GM23338 (cell line): ENCODE data around the gene PDE3A. TPM values are rescaled to one million over a fixed set of nuclear protein-coding genes. Genes with fewer than 3 reads are reported as not detected.

Experiments
- ATAC-seq: fragments of 200-7000 bp; cut with Tn5 transposase; 3 replicates; pipeline ENCODE4 v1.9.1; 2020
- DNase-seq: peaks from one replicate; pipeline ENCODE4 v3.0.0-alpha.2; 2015; ENCODE audit warnings: low spot score
- H2AFZ ChIP-seq: fragments of 200-600 bp; sonication (generic); 2 replicates; pipeline ENCODE4 v1.8.0; 2016; ENCODE audit warnings: antibody characterized with exemption, mild to moderate bottlenecking, moderate library complexity
- H3F3A ChIP-seq: fragments of 200-600 bp; sonication (generic); replicated peaks from 2 replicates; pipeline ENCODE4 v1.8.0; 2017; ENCODE audit warnings: antibody characterized with exemption, mixed run types, low read depth
- H3K27ac ChIP-seq: fragments of 200-600 bp; sonication (generic); 2 replicates; pipeline ENCODE4 v1.6.1; 2016; ENCODE audit warnings: low read depth
- H3K27me3 ChIP-seq: fragments of 200-600 bp; sonication (generic); 2 replicates; pipeline ENCODE4 v1.8.0; 2016; ENCODE audit warnings: mild to moderate bottlenecking, mixed run types, moderate library complexity; ENCODE audit not compliant: insufficient read depth
- H3K36me3 ChIP-seq: fragments of 200-600 bp; sonication (generic); 2 replicates; pipeline ENCODE4 v1.8.0; 2016; ENCODE audit warnings: mild to moderate bottlenecking; ENCODE audit not compliant: insufficient read depth
- H3K4me1 ChIP-seq: fragments of 200-600 bp; sonication (generic); 2 replicates; pipeline ENCODE4 v1.8.0; 2016; ENCODE audit warnings: mild to moderate bottlenecking, moderate library complexity; ENCODE audit not compliant: insufficient read depth
- H3K4me2 ChIP-seq: fragments of 200-600 bp; sonication (generic); 2 replicates; pipeline ENCODE4 v1.7.1; 2017; ENCODE audit warnings: mixed run types
- H3K4me3 ChIP-seq: fragments of 200-600 bp; sonication (generic); 2 replicates; pipeline ENCODE4 v1.6.1; 2016; ENCODE audit warnings: mixed run types
- H3K79me2 ChIP-seq: fragments of 200-600 bp; sonication (generic); replicated peaks from 2 replicates; pipeline ENCODE4 v1.8.0; 2017; ENCODE audit warnings: mild to moderate bottlenecking; ENCODE audit not compliant: insufficient read depth
- H3K9me2 ChIP-seq: fragments of 200-600 bp; sonication (generic); 2 replicates; pipeline ENCODE4 v1.8.0; 2017; ENCODE audit not compliant: insufficient read depth
- H4K20me1 ChIP-seq: fragments of 200-600 bp; sonication (generic); replicated peaks from 2 replicates; pipeline ENCODE4 v1.8.0; 2017; ENCODE audit warnings: mild to moderate bottlenecking; ENCODE audit not compliant: insufficient read depth
- H3K27ac Mint-ChIP-seq: 2 replicates; pipeline ENCODE4 v1.8.0; 2020; ENCODE audit warnings: inconsistent platforms, mild to moderate bottlenecking, moderate library complexity, mixed read lengths
- H3K27me3 Mint-ChIP-seq: 3 replicates; pipeline ENCODE4 v1.8.0; 2022; ENCODE audit warnings: low read depth, mild to moderate bottlenecking, moderate library complexity, mixed read lengths, inconsistent platforms; ENCODE audit not compliant: insufficient read depth, poor library complexity
- H3K36me3 Mint-ChIP-seq: 3 replicates; pipeline ENCODE4 v1.8.0; 2021; ENCODE audit warnings: low read depth, mild to moderate bottlenecking, inconsistent platforms, moderate library complexity, mixed read lengths
- H3K4me1 Mint-ChIP-seq: 3 replicates; pipeline ENCODE4 v1.8.0; 2020; ENCODE audit warnings: mild to moderate bottlenecking, inconsistent platforms, mixed read lengths
- H3K4me3 Mint-ChIP-seq: 3 replicates; pipeline ENCODE4 v1.8.0; 2021; ENCODE audit warnings: moderate library complexity, mild to moderate bottlenecking, inconsistent platforms, mixed read lengths
- H3K9me3 Mint-ChIP-seq: 3 replicates; pipeline ENCODE4 v1.8.0; 2020; ENCODE audit warnings: moderate library complexity, mild to moderate bottlenecking, inconsistent platforms, mixed read lengths
- CREB1 ChIP-seq: fragments of 250-450 bp; sonication (Bioruptor Pico); IDR thresholded peaks from 2 replicates; pipeline ENCODE4 v1.5.0; 2020; ENCODE audit warnings: low read depth, mild to moderate bottlenecking, moderate library complexity
- CTCF ChIP-seq, 2 experiments: fragments of 200-600 bp in 1 of 2; sonication (generic) in 1 of 2; conservative IDR thresholded peaks; 2 replicates each; pipeline versions ENCODE4 v1.5.1 to v1.6.1; 2016 to 2017; ENCODE audit warnings: antibody characterized with exemption in 2 of 2, low read depth in 2 of 2, mild to moderate bottlenecking in 2 of 2, moderate library complexity in 1 of 2
- ETS1 ChIP-seq: IDR thresholded peaks from 2 replicates; pipeline ENCODE4 v1.6.1; 2016; ENCODE audit warnings: antibody characterized with exemption
- EZH2 ChIP-seq: fragments of 200-600 bp; sonication (generic); IDR thresholded peaks from one replicate; pipeline ENCODE4 v1.8.0; 2017; ENCODE audit warnings: antibody characterized with exemption, mild to moderate bottlenecking, low read depth; ENCODE audit not compliant: unreplicated experiment
- JUNB ChIP-seq: IDR thresholded peaks from one replicate; pipeline ENCODE4 v1.6.1; 2016; ENCODE audit warnings: antibody characterized with exemption; ENCODE audit not compliant: unreplicated experiment
- POLR2AphosphoS5 ChIP-seq: IDR thresholded peaks from 2 replicates; pipeline ENCODE4 v1.6.1; 2016; ENCODE audit warnings: antibody characterized with exemption, low read depth
- REST ChIP-seq: IDR thresholded peaks from one replicate; pipeline ENCODE4 v1.6.1; 2018; ENCODE audit warnings: antibody characterized with exemption; ENCODE audit not compliant: unreplicated experiment
- STAT1 ChIP-seq: IDR thresholded peaks from one replicate; pipeline ENCODE4 v1.6.1; 2016; ENCODE audit warnings: antibody characterized with exemption; ENCODE audit not compliant: unreplicated experiment
- ZNF331 ChIP-seq: fragments of 250-450 bp; sonication (Bioruptor Pico); IDR thresholded peaks from 2 replicates; pipeline ENCODE4 v1.5.0; 2020; ENCODE audit warnings: low read depth, mild to moderate bottlenecking, moderate library complexity
- ZNF462 ChIP-seq: fragments of 250-450 bp; sonication (Bioruptor Pico); IDR thresholded peaks from 2 replicates; pipeline ENCODE4 v1.5.0; 2020; ENCODE audit warnings: mild to moderate bottlenecking, moderate library complexity
- polyA plus RNA-seq: library from polyadenylated mRNA; unstranded; fragments of >200 nt; fragmentation: Nextera tagmentation; extraction: Ambion mirVana; gene quantifications from 2 replicates; pipeline ENCODE4 v1.2.1, GENCODE V29; 2016
- total RNA-seq: library from RNA; depleted of rRNA; stranded (reverse); fragments of >200 nt; shearing (Covaris generic); gene quantifications from 2 replicates; pipeline ENCODE4 v1.2.3, GENCODE V29; 2014

PDE3A gene
- total and polyA plus RNA-seq, 2 experiments from 2014 or later, result 2.7 to 9.2 TPM

DNA sequence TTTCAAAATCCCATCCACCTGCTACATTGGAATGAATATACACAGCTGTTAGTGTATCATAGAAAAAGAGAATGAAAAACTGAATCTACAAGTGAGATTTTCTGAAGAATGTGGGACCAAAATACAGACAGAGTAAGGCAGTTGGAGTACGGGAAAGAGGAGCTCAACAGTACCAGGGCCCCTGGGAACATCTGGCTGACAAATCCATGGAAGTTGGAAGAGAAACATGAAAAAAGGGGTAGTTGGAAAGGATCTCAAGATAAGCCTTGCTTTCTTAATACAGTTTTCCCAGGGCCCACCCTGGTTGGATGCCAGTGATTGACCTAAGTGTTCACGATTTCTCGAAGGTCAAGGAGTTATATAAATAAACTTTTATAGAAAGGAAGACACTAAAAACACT, 272.8 kb downstream of the PDE3A start:
- TF ChIP-seq POLR2AphosphoS5 (no peak), CREB1 (CRISPR knock-in tag) (no peak), STAT1 (no peak), EZH2 (no peak)
- no peak overlapping the region for H2AFZ ChIP-seq
- no peaks in the 10 kb centered on the region for H3K9me2 ChIP-seq
- Mint-ChIP-seq H3K27me3 (no peaks in the 10 kb centered on the region), H3K4me1 (peaks cover 5% of the 10 kb centered on the region; the same call in 2 of the 3 replicates), H3K27ac (no peak overlapping the region), H3K9me3 (no peaks in the 10 kb centered on the region), H3K4me3 (no peak overlapping the region), H3K36me3 (no peaks in the 10 kb centered on the region)
- no peaks in the 10 kb centered on the region for H3K4me1 ChIP-seq
- DNase-seq (no peak), ATAC-seq (no peak)
- H3K27me3 ChIP-seq, result no peaks in the 10 kb centered on the region
- H3K4me2 ChIP-seq, result no peak overlapping the region
- no peaks in the 10 kb centered on the region for H3K79me2 ChIP-seq
- H3K27ac ChIP-seq, result no peak overlapping the region
- no peaks in the 10 kb centered on the region for H4K20me1 ChIP-seq
- H3K36me3 ChIP-seq, result no peaks in the 10 kb centered on the region
- no peaks in the 10 kb centered on the region for H3F3A ChIP-seq
- H3K4me3 ChIP-seq, result no peak overlapping the region

DNA sequence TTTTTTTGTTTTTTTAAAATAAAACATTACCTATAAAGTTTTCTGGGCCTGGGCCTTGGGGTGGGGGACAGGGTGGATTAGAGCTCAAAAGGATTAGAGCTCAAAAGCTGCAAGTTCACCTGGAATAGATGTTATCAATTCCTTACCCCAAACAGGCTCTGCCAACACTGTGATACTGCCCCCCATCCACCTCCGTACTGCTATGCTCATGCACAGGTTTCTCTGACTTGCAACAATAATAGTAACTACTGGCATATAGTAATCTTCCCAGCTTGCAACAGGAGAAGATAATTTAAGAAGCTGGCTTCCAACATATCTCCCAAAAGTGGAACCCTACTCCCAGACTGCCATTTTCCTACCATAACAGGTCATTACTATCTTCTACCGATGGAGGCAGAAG, 275.5 kb downstream of the PDE3A start:
- Histone ChIP-seq H3F3A (no peaks in the 10 kb centered on the region), H3K36me3 (no peaks in the 10 kb centered on the region), H3K4me1 (no peaks in the 10 kb centered on the region), H3K9me2 (no peaks in the 10 kb centered on the region), H3K79me2 (no peaks in the 10 kb centered on the region), H3K27ac (no peak overlapping the region), H4K20me1 (no peaks in the 10 kb centered on the region), H3K4me3 (no peak overlapping the region), H2AFZ (no peak overlapping the region), H3K27me3 (no peaks in the 10 kb centered on the region), H3K4me2 (no peak overlapping the region)
- no peaks in the 10 kb centered on the region for H3K4me1 Mint-ChIP-seq
- no peaks in the 10 kb centered on the region for H3K27me3 Mint-ChIP-seq
- no peak overlapping the region for H3K27ac Mint-ChIP-seq
- no peaks in the 10 kb centered on the region for H3K9me3 Mint-ChIP-seq
- H3K4me3 Mint-ChIP-seq, result no peak overlapping the region
- DNase-seq (no peak), ATAC-seq (no peak)
- no peaks in the 10 kb centered on the region for H3K36me3 Mint-ChIP-seq
- no peak for TF ChIP-seq REST
- no peak for TF ChIP-seq STAT1
- TF ChIP-seq ETS1, result no peak
- TF ChIP-seq JUNB, result no peak
- no peak for TF ChIP-seq ZNF331 (CRISPR knock-in tag)
- no peak for TF ChIP-seq CTCF (conservative IDR thresholded peaks at IDR 0.05; ENCODE audit: low read depth in 2 of 2)
- TF ChIP-seq POLR2AphosphoS5, result no peak
- no peak for TF ChIP-seq ZNF462 (CRISPR knock-in tag)
- TF ChIP-seq EZH2, result no peak
